ENCODE data around the gene AOC3. TPM values are rescaled to one million over a fixed set of nuclear protein-coding genes. Genes with fewer than 3 reads are reported as not detected.

The AOC3 gene
- total and polyA plus RNA-seq, 2 of the 13 experiments (the other 11 are each of a cell fraction or from before 2014, with no cell fraction given), result 8.7 to 51.7 TPM

DNA sequence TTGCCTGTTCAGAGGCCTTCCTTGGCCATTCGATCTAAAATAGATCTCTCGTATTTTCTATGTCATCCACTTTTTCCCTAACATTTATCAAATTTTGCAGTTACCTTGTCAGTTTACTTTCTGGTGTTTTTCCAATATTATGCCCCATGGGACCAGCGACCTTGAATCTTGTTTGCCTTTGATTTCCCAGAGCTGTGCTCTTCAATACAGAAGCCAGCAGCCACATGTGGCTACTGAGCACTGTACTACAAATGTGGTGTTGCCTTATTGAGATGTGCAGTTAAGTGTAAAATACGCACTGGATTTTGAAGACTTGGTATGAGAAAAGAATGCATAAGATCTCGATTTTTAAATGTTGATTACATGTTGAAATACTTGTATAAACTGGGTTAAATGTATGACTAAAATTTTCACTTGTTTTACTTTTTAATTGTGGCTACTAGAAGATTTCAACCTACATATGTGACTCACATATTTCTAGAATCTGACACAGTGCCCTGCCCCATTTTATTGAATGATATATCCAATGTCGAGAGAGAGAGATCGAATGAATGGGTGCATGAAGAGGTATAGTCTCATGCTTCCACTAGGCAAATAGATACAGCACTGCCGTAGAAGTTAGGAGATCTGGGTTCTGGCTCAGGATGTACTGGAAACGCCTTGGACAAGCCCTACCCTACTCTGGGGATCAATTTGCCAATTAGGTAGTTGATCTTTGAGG is 18.6 kb upstream of the AOC3 start (continued):
- TF ChIP-seq, protein P1, sequence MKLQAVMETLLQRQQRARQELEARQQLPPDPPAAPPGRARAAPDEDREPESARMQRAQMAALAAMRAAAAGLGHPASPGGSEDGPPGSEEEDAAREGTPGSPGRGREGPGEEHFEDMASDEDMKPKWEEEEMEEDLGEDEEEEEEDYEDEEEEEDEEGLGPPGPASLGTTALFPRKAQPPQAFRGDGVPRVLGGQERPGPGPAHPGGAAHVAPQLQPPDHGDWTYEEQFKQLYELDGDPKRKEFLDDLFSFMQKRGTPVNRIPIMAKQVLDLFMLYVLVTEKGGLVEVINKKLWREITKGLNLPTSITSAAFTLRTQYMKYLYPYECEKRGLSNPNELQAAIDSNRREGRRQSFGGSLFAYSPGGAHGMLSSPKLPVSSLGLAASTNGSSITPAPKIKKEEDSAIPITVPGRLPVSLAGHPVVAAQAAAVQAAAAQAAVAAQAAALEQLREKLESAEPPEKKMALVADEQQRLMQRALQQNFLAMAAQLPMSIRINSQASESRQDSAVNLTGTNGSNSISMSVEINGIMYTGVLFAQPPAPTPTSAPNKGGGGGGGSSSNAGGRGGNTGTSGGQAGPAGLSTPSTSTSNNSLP (IDR thresholded peaks at IDR 0.05; ENCODE audit: low read depth, low read length), result peak; percentile 69; the same call in 1 of the 2 replicates
- TF ChIP-seq, protein P2, sequence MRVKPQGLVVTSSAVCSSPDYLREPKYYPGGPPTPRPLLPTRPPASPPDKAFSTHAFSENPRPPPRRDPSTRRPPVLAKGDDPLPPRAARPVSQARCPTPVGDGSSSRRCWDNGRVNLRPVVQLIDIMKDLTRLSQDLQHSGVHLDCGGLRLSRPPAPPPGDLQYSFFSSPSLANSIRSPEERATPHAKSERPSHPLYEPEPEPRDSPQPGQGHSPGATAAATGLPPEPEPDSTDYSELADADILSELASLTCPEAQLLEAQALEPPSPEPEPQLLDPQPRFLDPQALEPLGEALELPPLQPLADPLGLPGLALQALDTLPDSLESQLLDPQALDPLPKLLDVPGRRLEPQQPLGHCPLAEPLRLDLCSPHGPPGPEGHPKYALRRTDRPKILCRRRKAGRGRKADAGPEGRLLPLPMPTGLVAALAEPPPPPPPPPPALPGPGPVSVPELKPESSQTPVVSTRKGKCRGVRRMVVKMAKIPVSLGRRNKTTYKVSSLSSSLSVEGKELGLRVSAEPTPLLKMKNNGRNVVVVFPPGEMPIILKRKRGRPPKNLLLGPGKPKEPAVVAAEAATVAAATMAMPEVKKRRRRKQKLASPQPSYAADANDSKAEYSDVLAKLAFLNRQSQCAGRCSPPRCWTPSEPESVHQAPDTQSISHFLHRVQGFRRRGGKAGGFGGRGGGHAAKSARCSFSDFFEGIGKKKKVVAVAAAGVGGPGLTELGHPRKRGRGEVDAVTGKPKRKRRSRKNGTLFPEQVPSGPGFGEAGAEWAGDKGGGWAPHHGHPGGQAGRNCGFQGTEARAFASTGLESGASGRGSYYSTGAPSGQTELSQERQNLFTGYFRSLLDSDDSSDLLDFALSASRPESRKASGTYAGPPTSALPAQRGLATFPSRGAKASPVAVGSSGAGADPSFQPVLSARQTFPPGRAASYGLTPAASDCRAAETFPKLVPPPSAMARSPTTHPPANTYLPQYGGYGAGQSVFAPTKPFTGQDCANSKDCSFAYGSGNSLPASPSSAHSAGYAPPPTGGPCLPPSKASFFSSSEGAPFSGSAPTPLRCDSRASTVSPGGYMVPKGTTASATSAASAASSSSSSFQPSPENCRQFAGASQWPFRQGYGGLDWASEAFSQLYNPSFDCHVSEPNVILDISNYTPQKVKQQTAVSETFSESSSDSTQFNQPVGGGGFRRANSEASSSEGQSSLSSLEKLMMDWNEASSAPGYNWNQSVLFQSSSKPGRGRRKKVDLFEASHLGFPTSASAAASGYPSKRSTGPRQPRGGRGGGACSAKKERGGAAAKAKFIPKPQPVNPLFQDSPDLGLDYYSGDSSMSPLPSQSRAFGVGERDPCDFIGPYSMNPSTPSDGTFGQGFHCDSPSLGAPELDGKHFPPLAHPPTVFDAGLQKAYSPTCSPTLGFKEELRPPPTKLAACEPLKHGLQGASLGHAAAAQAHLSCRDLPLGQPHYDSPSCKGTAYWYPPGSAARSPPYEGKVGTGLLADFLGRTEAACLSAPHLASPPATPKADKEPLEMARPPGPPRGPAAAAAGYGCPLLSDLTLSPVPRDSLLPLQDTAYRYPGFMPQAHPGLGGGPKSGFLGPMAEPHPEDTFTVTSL (CRISPR knock-in tag; IDR thresholded peaks at IDR 0.05; ENCODE audit: borderline replicate concordance), result peak; percentile 41; the same call in 1 of the 2 replicates
- TF ChIP-seq POLR2AphosphoS5 (IDR thresholded peaks at IDR 0.05; ENCODE audit: low read depth, low read length), result peak; percentile 67; the same call in 1 of the 2 replicates
- no peak for TF ChIP-seq PHF5A (CRISPR knock-in tag; IDR thresholded peaks at IDR 0.05; ENCODE audit: low read depth, unreplicated experiment)
- TF ChIP-seq ZNF3 (CRISPR knock-in tag; IDR thresholded peaks at IDR 0.05), result no peak
- TF ChIP-seq, protein P3, sequence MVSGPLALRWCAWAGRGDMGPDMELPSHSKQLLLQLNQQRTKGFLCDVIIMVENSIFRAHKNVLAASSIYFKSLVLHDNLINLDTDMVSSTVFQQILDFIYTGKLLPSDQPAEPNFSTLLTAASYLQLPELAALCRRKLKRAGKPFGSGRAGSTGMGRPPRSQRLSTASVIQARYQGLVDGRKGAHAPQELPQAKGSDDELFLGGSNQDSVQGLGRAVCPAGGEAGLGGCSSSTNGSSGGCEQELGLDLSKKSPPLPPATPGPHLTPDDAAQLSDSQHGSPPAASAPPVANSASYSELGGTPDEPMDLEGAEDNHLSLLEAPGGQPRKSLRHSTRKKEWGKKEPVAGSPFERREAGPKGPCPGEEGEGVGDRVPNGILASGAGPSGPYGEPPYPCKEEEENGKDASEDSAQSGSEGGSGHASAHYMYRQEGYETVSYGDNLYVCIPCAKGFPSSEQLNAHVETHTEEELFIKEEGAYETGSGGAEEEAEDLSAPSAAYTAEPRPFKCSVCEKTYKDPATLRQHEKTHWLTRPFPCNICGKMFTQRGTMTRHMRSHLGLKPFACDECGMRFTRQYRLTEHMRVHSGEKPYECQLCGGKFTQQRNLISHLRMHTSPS (CRISPR knock-in tag; IDR thresholded peaks at IDR 0.05; ENCODE audit: low read depth), result no peak
- TF ChIP-seq KIAA2018 (CRISPR knock-in tag; IDR thresholded peaks at IDR 0.05; ENCODE audit: borderline replicate concordance), result no peak
- TF ChIP-seq CHD4 (IDR thresholded peaks at IDR 0.05; ENCODE audit: borderline replicate concordance, low read length), result peak; percentile 67; the same call in 1 of the 2 replicates
- TF ChIP-seq ZNF629 (CRISPR knock-in tag; conservative IDR thresholded peaks at IDR 0.05), result no peak

All from HepG2 (cell line).